Activated CD4-positive, alpha-beta T cell treated with anti-CD3 and anti-CD28 coated beads, Interleukin-2, amount 50 U/mL, for 48 hours (primary cell): ENCODE results near the gene HOXA10.

Experiments
- DNase-seq, 2 experiments: peaks; one replicate each; pipeline ENCODE4 v3.0.0-alpha.2; 2020

The HOXA10 gene

GRCh38 chr7:27154901-27155815, 19.0 kb downstream of the HOXA10 start:
- DNase-seq: peak in 1 of 2 experiments; percentile 49

- no peak for DNase-seq
These were observed 19.8 kb downstream of the HOXA10 start for GRCh38 chr7:27154369-27154768.

GRCh38 chr7:27153526-27153925, 20.6 kb downstream of the HOXA10 start:
- no peak for DNase-seq

GRCh38 chr7:27152816-27153442, 21.2 kb downstream of the HOXA10 start:
- DNase-seq: no peak

- DNase-seq: peak in 1 of 2 experiments; percentile 11
These were observed 21.9 kb downstream of the HOXA10 start, which contains the start of gene HOXA3 for GRCh38 chr7:27151931-27152815. Gene HOXA3, minus strand, starts transcription at chr7:27152583. Its CDS starts 41,943 bp downstream, at chr7:27110640.

GRCh38 chr7:27151341-27151930, 22.7 kb downstream of the HOXA10 start:
- DNase-seq: no peak

GRCh38 chr7:27150568-27151340, 23.4 kb downstream of the HOXA10 start:
- peak; percentile 69 to 70 for DNase-seq

- no peak for DNase-seq
These were observed 24.1 kb downstream of the HOXA10 start for GRCh38 chr7:27149842-27150567.

- DNase-seq: no peak
These were observed 25.1 kb downstream of the HOXA10 start for GRCh38 chr7:27148756-27149641.

- DNase-seq: no peak
These were observed 25.9 kb downstream of the HOXA10 start for GRCh38 chr7:27148031-27148755.

GRCh38 chr7:27147199-27148030, 26.7 kb downstream of the HOXA10 start, which contains the start of gene HOXA6:
Gene HOXA6, minus strand, starts transcription at chr7:27147774. Its CDS starts 25 bp downstream, at chr7:27147749.
- DNase-seq: peak in 1 of 2 experiments; percentile 13

GRCh38 chr7:27146491-27147198, 27.5 kb downstream of the HOXA10 start:
- no peak for DNase-seq

GRCh38 chr7:27145914-27146412, 28.2 kb downstream of the HOXA10 start:
- no peak for DNase-seq

- no peak for DNase-seq
These were observed 28.8 kb downstream of the HOXA10 start for GRCh38 chr7:27145165-27145913.

GRCh38 chr7:27144781-27145164, 29.3 kb downstream of the HOXA10 start:
- no peak for DNase-seq

GRCh38 chr7:27143950-27144780, 30.0 kb downstream of the HOXA10 start:
- no peak for DNase-seq
